Psoas muscle (tissue), 8 donors: Measurements from ENCODE around the gene LRG1. TPM values are rescaled to one million over a fixed set of nuclear protein-coding genes. Genes with fewer than 3 reads are reported as not detected.

Experiments
- ATAC-seq, 4 donors: fragments of 200-7000 bp; cut with Tn5 transposase; one replicate each; pipeline ENCODE4 v1.9.1; 2020; ENCODE audit warnings: moderate library complexity in 3 of 4, mild to moderate bottlenecking in 2 of 4
- DNase-seq, 2 donors: peaks; one replicate each; pipeline ENCODE4 v3.0.0-alpha.2; 2020
- H3K27ac ChIP-seq: fragments of 200-600 bp; one replicate; pipeline ENCODE4 v1.8.0; 2022
- H3K27me3 ChIP-seq, 3 donors: fragments of 200-600 bp in 1 of 3; one replicate each; pipeline versions ENCODE4 v1.6.1 to v1.8.0; 2013 to 2022; ENCODE audit warnings: low read length in 2 of 3, mild to moderate bottlenecking in 2 of 3, moderate library complexity in 1 of 3; ENCODE audit not compliant: insufficient read depth in 3 of 3
- H3K36me3 ChIP-seq, 2 donors: fragments of 200-600 bp in 1 of 2; one replicate each; pipeline versions ENCODE4 v1.6.1 to v1.8.0; 2013 to 2022; ENCODE audit warnings: low read depth in 1 of 2, mild to moderate bottlenecking in 1 of 2, moderate library complexity in 1 of 2; ENCODE audit not compliant: insufficient read depth in 1 of 2
- H3K4me1 ChIP-seq: fragments of 200-600 bp; one replicate; pipeline ENCODE4 v1.8.0; 2022
- H3K4me3 ChIP-seq: fragments of 200-600 bp; one replicate; pipeline ENCODE4 v1.8.0; 2022; ENCODE audit warnings: mild to moderate bottlenecking
- H3K9me3 ChIP-seq: fragments of 200-600 bp; one replicate; pipeline ENCODE4 v1.8.0; 2022
- CTCF ChIP-seq: fragments of 200-600 bp; IDR thresholded peaks from one replicate; pipeline ENCODE4 v1.8.0; 2022; ENCODE audit warnings: antibody characterized with exemption
- WGBS, 3 donors: extraction: QIAGEN DNeasy Blood & Tissue Kit; methylation state at CpG; one replicate each; pipeline versions ENCODE4 v1.1.6 to v1.1.7; 2013; 5-methylcytosine and 5-hydroxymethylcytosine counted together
- intact Hi-C, 2 donors: fragments of 100-400 bp; cut with DNase I; formaldehyde crosslinking; loops; one replicate each; pipeline versions ENCODE4 v1.11.0 to v1.14.2; 2022
- polyA plus RNA-seq, 3 donors: library from polyadenylated mRNA; stranded (reverse); fragments of 200-250 nt; gene quantifications; one replicate each; pipeline ENCODE4 v1.2.3, GENCODE V29; 2013
- total RNA-seq, 4 donors: library from RNA; stranded (reverse); fragmentation: NEBNext Ultra II Directional in 2 of 4; extraction: Animal tissue kit (Norgen Biotek cat#: 25700) in 2 of 4; gene quantifications; one replicate each; pipeline versions ENCODE4 v1.2.1 to v1.2.4, GENCODE V29; 2021 to 2023
- donor health status: healthy with polysubstance abuse.
- donor health status: DM: no; HTN: no; CAD: no; lungs with moderate emphysema.
- donor health status: Bipolar disorder and iron deficiency.
- donor health status: healthy.
- donor health status: DM: yes; HTN: yes; CAD: no.
- donor health status: DM: no; HTN: no; CAD: no.
- donor health status: DM: no; HTN: no; CAD: no.
- donor health status: DM: yes; HTN: yes; CAD: no.

LRG1 gene
- total and polyA plus RNA-seq, 7 donors, result 0.09 to 1.8 (median 0.42) TPM; not detected in 1

DNA sequence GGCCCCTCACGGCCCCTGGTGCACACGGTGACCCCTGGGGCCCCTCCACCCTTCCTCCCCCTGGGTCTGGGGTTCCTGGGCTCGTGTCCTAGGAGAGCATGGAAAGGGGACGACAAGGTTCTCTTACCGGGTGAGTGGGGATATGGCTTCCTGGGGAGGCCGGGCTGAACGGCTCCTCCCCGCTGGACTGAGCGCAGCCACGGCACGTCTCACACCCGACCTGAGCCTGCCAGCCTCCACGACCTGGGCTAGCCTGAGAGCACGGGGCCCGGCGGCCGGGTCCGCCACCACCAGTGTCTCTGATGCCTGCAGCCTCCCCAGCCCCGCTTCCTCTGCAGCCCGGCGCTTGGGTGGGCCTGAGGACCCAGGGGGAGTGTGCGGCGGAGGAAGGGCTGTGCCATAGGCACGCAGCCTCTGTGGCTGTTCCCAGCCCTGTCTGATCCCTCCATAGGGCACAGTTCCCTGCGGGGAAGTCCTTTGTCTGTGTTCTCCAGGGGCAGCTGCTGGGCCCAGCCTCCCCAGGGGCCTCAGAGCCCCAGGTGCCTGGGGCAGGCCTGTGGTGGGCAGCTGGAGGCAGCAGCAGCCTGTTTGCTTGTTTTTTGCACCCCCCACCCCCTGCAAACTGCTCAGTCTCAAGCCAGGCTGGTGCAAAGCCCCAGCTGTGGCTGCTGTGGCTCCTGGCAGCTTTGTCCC, 36.6 kb downstream of the LRG1 start:
- no peak overlapping the region for H3K4me3 ChIP-seq
- WGBS, 3 donors, result 63 to 76% (median 64%) methylated on average over 12 to 25 of the region's 25 CpGs
- H3K9me3 ChIP-seq, result no peaks in the 10 kb centered on the region
- ATAC-seq, result no peak
- no peak for TF ChIP-seq CTCF
- H3K4me1 ChIP-seq, result peaks cover 11% of the 10 kb centered on the region
- peak in 1 of 2 donors; percentile 53 for DNase-seq
- intact Hi-C loops, result no loop called here
- peaks cover 0 to 94% of the 10 kb centered on the region in 2 donors for H3K36me3 ChIP-seq
- peak overlapping the region; percentile 9 for H3K27ac ChIP-seq
- no peaks in the 10 kb centered on the region for H3K27me3 ChIP-seq

DNA sequence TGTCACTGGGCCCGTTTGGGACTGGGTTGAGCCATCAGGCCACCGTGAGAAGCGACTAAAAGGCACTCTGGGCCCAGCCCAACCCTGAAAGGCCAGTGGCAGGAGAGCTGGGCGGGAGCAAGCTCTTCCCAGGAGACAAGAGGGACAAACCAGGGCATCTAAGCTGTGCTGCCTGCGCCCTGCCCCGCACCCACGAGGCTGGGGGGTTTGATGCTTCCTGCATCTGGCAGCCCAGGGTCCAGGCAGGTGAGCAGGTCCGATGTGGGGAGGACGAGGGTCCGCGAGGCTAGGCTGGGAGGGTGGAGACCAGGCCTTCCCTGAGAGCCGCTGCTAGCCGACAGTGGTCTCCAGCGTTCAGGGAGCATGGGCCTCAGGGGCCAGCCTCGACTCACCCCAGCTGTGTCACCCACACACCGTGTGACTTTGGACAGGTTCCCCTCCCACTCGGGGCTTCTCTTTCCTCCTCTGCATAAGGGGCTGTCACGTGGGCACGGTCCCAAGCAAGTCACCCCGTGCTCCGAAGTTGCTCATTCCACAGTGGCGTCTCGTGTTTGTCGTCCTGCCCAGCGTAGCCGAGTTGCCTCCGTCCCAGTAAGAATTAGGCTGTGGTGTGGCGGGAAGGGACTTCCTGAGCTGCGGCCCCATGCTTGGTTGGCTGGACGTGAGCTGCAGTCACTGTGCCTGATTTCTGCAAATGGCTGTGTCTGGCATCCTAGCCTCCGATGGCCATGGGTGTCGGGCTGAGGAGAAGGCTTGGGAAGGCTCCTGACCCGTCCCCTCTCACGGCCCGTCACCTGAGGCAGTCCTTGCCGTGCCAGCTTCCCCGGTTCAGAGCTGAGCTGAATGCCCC, 37.3 kb downstream of the LRG1 start:
- ATAC-seq (peak in 1 of 4 donors; percentile 1), DNase-seq (peak in 1 of 2 donors; percentile 54)
- 59 to 82% (median 69%) methylated on average over 33 to 37 of the region's 37 CpGs for WGBS, 3 donors
- H3K27me3 ChIP-seq, result no peaks in the 10 kb centered on the region
- no peaks in the 10 kb centered on the region for H3K9me3 ChIP-seq
- no peak for TF ChIP-seq CTCF
- peaks cover 11% of the 10 kb centered on the region for H3K4me1 ChIP-seq
- intact Hi-C loops, result no loop called here
- H3K4me3 ChIP-seq, result no peak overlapping the region
- peaks cover 0 to 94% of the 10 kb centered on the region in 2 donors for H3K36me3 ChIP-seq
- H3K27ac ChIP-seq, result no peak overlapping the region

GRCh38 chr19:4501691-4502090, 38.1 kb downstream of the LRG1 start:
- DNase-seq (no peak), ATAC-seq (peak in 1 of 4 donors; percentile 1)
- peak overlapping the region; percentile 36 for H3K27ac ChIP-seq
- intact Hi-C loops, result no loop called here
- H3K36me3 ChIP-seq, result peaks cover 0 to 94% of the 10 kb centered on the region in 2 donors
- TF ChIP-seq CTCF, result no peak
- no peaks in the 10 kb centered on the region for H3K9me3 ChIP-seq
- H3K27me3 ChIP-seq, result no peaks in the 10 kb centered on the region
- no peak overlapping the region for H3K4me3 ChIP-seq
- H3K4me1 ChIP-seq, result peaks cover 11% of the 10 kb centered on the region
- 65 to 86% (median 76%) methylated on average over 24 to 25 of the region's 25 CpGs for WGBS, 3 donors

DNA sequence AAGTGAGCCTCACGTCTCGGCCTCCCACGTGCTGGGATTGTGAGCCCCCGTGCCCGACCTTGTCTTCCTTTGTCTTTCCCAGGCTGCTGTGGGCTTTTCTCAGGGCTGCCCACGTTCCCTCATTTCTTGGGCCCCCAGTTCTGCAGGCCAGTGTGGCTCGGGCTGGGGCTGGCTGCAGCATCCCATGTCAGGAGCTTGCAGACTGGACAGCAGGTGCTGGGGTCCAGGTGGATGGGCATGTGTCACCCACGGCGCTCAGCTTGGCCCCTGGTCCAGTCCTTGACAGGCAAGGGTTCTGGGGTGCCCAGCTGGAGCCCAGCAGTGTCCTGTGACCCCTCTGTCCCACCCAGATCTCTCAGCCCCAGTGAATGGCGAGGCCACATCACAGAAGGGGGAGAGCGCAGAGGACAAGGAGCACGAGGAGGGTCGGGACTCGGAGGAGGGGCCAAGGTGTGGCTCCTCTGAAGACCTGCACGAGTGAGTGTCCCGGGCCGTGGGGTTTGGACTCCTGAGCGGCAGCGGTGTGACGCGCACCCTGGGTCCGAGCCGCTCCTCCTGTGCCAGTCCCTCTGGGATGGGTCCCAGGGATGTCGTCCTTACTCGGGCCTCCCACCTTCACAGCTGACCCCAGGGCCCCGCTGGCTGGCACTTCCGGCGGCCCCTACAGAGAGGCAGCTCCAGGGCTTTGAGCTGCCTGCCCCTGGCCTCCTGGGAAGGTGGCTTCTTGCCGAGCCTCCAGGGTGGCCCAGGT, 38.8 kb downstream of the LRG1 start:
- peak in 3 of 4 donors; percentile 2 to 6 (median 5) for ATAC-seq
- Histone ChIP-seq H3K36me3 (peaks cover 0 to 94% of the 10 kb centered on the region in 2 donors), H3K4me3 (no peak overlapping the region), H3K27ac (no peak overlapping the region), H3K9me3 (no peaks in the 10 kb centered on the region), H3K27me3 (no peaks in the 10 kb centered on the region), H3K4me1 (peaks cover 8% of the 10 kb centered on the region)
- intact Hi-C loops, result no loop called here
- peak in 1 of 2 donors; percentile 60 for DNase-seq
- 83 to 93% (median 84%) methylated on average over 25 to 29 of the region's 29 CpGs for WGBS, 3 donors
- no peak for TF ChIP-seq CTCF
